Fibroblast of skin of back (primary cell): ENCODE results near the gene TNFAIP3.

Experiments
- DNase-seq: peaks from one replicate; pipeline ENCODE4 v3.0.0-alpha.2; 2013

The TNFAIP3 gene

DNA sequence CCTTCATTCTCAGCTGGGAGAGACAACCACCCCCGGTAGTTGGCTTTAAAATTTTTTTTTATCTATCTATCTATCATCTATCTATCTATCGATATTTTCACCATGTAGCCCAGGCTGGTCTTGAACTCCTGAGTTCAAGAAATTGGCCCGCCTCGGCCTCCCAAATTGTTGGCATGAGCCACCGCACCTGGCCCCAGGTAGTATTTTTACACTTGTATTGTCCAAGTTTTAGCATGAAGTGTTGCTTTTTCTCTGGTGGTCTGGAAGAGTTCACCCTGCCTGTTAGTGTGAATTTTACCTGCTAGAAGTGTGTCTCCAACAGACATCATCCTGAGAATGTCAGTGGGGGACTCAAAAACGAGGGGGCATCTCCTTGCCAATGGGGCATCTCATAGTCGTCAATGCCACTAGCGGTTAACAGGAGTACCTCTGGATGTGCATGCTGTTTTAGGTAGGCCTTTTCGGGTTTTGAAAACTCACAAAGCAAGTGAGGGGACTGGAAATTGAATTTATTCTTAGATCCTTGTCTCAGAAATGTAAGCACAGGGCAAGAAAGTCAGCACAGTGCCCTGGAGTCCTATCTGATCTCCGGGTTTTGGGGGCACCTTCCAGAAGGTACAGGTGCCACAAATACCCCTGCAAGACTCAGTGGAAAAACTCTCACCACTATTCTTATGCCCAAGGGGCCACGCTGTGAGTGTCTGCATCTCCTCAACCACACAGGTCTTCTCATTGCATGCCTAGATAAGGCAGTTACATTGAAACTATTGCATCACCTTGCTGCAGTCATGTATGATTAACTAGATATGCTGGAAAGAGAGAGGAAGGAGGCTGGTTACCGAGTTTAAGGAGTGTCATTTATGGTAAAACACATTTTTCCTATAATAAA lies 37.1 kb downstream of the TNFAIP3 start:
- DNase-seq: peak; percentile 64

DNA sequence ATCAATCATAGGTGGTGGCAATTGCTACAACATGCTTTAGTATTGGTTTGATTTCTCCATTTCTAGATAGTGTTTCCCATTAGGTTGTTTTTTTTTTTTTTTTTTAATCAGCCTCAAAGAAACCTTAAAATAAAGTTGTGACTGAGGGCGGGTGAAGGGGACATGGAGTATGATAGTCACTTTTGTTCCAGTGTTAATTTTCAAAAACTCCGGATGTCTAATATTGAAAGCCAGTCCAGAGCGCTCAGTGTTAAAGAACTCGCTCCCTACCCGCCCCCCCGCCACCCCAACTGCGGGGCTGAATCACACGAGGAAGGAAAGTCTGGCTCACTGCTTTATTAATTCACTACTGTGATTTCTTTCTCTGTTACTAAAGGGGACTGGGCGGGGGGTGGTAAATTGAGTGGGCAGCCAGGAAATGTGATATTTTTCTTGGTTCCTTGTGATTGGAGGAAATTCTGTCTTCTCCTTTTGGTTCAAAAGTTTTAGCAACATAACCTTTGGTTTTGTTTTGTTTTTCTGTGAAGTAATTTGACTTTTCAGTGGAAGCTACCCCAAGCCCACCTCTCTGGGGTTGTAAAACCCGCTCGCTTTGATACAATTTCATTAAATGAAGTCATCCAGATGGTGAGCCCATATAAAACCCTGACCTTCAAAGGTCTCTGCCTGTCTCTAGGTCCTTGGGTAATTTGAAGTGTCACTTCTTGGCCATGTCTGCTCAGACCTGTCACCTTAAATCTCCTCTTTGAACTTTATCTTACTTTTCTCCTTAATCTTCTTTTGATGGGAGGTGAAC lies 38.0 kb downstream of the TNFAIP3 start:
- DNase-seq: peak; percentile 72

DNA sequence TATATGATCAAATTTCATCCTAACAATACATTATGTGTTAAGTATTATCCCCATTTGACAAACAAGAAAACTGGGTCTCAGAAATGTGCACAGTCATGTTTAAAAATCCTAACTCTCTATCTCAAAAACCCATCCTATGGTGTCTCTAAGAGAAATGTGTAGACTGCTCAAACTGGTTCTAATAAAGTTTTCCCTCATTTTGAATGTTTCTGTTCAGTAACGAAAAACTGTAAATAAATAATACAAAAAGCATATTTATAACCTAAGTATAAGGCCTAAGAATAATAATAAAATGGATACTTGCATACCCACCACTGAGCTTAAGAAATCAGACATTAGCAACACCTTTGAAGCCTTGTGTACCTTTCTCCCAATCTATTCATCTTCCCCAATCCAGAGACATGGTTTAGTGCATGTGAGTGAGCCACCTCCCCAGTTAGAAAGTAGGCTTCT lies 39.0 kb downstream of the TNFAIP3 start:
- no peak for DNase-seq

DNA sequence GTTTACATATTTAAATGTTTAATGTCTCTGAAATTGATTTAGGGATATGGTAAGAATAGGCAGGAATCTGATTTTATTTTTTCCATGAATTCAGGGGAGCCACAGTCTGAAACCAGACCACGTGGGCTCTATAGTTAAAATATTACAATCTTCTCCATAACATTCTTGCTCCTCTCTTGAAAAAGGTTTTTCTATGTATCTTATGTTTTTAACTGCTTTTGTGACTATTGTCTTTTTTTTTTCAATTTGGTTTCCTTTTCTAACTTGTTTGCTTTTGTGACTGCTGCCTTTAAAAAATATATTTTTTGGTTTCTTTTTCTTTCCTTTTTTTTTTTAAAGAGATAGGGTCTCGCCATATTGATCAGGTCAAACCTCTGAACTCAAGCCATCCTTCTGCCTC lies 40.1 kb downstream of the TNFAIP3 start:
- no peak for DNase-seq

DNA sequence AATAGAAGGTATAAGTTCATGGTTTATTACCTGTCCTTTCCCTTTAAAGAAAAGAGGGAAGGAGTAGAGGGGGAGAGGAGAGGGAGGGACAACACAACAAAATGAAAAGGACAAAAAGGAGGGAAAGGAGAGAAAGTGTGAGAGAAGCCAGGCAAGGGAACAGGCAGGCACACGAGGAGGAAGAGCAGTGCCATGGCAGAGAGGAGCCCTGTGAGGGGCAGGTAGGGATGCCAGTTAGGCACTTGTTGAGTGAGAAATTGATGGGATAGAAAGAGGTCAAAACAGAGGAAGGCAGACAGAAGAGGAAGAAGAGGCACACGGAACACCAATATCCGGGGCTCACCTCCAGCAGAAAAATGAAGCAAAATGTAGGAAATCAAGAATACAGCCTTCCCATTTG lies 42.5 kb downstream of the TNFAIP3 start:
- DNase-seq: no peak

DNA sequence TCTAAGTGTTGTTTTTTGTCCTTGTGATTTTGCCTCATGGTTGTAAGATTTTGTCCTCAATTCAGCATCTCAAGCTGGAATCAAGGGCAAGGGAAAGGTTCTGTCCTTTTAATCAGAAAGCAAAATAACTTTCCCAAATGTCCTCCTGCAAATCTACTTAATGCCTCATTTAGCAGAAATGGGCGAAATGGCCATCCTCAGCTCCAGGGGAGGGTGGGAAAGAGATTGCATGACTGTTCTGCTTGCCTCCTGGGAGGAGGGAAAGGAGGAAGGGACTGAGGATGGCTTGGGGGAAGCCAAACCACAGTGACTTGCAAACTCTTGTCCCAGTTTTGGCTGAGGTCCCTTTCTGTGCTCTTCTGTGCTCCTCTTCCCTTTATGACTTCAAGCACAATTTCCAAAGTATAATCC lies 43.4 kb downstream of the TNFAIP3 start:
- peak; percentile 92 for DNase-seq

DNA sequence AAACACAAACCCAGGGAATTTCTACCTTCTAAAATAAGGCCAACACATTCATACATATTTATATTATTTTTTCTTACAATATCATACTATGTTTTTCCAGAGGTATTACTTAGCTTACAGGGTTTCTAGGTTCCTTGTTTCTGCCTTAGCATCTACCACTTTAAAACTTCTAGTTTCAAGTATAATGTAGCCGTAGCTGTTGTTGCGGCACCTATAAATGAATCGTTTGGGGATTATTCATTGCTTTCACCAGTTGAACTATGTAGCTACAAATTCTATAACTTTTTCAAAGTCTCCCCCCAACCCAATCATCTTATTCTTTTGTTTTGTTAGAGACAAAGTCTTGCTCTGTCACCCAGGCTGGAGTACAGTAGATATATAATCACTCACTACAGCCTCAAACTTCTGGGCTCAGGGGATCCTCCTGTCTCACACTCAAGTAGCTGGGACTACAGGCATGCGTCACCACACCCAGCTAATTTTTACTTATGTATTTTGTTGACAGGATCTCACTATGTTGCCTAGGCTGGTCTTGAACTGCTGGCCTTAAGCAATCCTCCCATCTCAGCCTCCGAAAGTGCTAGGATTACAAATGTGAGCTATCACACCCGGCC lies 43.9 kb downstream of the TNFAIP3 start:
- peak; percentile 39 for DNase-seq

DNA sequence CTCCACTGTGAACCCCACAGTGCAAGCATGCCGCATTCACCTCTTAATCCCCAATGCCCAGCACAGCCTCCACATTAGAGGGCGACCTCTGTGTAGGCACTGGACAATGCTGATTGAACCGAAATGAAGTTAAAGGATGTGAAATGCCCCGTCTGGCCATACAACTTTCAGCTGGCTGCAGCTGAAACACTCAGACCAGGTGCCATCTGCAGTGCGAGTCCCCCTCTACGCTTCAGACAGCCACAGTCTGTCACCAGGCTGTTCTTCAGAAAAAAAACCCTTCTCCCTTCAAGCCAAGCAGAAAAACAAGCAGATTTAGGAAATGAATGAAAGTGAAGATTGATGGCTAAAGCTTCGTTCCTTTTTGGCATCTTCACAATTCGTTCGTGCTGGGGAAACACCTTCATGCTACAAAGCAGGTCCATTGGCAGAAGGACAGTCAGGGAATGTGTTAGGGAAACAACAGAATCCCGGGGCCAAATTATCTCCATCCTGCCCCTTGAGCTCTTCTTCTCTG lies 44.7 kb downstream of the TNFAIP3 start:
- DNase-seq: no peak

DNA sequence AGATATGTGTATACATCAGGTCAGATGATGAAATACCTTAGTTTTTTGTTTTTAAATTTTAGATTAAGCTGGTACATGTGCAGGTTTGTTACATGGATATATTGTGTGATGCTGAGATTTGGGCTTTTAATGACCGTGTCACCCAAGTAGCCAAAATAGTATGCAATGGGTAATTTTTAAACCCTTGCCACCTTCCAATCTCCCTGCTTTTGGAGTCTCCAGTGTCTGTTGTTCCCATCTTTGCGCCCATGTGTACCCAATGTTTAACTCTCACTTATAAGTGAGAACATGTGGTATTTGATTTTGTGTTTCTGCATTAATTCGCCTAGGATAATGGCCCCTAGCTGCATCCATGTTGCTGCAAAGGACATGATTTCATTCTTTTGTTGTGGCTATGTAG lies 45.8 kb downstream of the TNFAIP3 start:
- no peak for DNase-seq

DNA sequence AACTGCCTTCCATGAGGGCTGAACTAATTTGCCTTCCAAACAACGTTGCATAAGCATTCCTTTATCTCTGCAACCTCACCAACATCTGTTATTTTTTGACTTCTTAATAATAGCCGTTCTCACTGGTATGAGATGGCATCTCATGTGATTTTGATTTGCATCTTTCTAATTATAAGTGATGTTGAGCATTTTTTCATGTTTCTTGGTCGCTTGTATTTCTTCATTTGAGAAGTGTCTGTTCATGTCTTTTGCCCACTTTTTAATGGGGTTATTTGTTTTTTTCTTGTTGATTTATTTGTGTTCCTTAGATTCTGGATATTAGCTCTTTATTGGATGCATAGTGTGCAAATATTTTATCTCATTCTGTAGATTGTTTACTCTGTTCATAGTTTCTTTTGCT lies 46.4 kb downstream of the TNFAIP3 start:
- no peak for DNase-seq

DNA sequence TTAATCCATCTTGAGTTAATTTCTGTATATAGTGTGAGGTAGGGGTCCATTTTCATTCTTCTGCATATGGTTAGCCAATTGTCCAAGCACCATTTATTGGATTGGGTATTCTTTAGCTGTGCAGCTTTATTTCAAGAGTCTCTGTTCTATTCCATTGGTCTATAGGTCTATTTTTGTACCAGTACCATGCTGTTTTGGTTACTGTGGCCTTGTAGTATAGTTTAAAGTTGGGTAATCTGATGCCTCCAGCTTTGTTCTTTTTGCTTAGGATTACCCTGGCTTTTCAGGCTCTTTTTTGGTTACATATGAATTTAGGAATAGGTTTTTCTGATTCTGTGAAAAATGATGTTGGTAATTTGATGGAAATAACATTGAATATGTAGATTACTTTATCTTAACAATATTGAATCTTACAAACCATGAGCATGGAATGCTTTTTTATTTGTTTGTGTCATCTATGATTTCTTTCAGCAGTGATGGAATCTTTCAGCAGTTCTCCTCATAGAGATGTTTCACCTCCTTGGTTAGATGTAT lies 47.0 kb downstream of the TNFAIP3 start:
- no peak for DNase-seq

DNA sequence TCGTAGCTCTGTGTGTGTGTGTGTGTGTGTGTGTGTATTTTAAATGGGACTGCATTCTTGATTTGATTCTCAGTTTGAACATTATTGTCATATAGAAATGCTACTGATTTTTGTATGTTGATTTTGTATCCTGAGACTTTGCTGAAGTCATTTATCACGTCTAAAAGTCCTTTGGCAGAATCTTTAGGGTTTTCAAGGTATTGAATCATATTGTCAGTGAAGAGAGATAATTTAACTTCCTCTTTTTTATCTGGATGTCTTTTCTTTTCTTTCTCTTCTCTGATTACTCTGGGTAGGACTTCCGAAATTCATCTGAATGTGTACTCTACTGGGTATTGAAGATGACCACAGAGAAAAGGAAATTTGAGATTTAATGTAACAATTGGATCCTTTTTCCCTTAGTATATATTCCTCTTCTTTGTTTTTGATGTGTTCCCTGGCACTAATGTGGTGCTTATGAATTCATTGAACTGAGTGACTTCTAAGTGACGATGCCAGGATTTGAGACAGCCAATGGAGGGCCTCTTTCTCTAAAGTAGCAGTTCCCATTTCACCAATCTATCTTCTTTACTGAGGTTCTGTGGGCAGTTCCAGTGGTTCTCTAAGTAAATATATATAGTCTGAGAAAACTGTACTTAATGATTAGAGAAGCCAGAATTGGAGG lies 47.6 kb downstream of the TNFAIP3 start:
- DNase-seq: no peak

DNA sequence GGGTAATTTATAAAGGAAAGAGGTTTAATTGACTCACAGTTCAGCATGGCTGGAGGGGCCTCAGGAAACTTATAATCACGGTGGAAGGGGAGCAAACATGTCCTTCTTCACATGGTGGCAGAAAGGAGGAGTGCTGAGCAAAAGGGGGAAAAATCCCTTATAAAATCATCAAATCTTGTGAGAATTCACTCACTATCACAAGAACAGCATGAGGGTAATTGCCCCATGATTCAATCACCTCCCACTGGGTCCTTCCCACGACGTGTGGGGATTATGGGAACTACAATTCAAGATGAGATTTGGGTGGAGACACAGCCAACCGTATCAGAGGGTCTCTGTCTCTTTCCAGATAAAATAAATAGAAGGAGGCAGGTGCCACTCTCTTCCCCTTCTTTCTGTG lies 48.7 kb downstream of the TNFAIP3 start:
- DNase-seq: no peak

DNA sequence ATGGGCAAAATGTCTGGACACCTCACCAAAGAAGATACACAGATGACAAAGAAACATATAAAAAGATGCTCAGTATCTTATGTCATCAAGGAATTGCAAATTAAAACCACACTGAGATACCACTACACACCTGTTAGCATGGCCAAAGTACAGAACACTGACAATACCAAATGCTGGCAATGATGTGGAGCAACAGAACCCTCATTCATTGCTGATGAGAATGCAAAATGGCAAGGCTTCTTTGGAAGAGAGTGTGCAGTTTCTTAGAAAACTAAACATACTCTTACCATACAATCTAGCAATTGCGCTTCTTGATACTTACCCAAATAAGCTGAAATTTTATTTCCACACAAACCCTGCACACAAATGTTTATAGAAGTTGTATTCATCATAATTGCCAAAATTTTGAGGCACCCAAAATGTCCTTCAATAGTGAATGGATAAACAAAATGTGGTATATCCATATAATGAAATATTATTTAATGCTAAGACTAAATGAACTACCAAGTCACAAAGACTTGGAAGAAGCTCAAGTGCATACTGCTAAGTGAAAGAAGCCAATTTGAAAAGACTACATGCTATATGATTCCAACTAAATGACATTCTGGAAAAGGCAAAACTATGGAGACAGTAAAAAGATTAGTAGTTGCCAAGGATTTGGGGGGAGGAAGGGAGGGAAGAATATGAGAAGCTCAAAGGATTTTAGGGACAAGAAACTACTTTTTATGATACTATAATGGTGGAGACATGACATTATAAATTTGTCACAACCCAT lies 50.7 kb downstream of the TNFAIP3 start:
- DNase-seq: no peak

DNA sequence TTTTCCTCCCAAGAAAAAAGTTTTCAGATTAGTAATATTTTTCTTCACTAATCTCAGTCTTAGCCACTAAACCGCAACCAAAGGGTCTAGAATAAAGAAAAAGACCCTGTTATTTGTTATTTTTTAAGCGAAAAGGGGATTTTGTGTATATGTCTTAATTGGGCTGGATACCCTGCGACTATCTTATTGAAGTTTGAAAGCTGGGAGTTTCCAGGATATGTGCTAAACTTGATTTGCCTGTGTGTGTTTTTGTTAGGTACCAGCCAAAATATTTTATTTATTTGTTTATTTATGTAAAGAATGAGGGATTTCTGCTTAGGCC lies 52.4 kb downstream of the TNFAIP3 start:
- DNase-seq: no peak

DNA sequence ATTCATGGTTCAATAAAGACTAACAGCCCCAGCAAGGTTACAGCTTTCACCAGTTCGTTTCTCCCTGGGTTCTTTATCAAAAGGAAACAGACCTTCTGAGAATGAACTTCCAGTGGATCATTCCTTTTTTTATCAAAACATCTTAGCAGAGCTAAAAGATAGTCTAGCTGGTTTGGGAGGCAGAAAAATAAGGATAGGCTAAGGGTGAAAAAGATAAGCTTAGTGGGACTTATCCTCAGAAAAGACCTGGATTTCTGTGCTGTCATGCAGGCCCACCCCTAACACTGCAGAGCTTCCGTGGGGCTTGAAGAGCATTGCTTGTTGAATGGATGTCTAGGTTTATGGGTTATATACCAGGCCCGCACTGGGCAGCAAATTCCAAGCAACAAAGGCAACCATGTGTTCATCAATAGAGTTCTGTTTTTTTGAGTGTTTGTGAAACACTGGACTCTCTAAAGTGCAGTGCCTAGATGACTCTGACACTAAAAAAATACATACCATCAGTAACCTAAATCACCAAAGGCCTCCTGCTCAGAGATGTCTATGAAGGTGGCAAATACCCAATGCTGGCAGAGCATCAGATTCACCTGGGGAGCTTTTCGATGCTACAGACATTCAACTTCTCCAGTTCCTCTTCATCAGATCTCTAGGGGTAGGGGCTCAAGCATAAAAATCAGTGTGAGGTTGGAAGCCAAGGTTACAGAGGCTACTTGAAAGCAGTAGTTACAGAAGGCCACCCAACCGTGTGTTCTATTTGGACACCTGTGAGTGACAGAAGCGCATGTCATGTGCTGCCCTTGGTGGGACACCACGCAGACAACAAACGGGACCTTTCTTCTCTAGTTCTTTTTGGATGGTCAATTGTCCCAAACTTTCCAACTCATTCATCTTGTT lies 53.0 kb downstream of the TNFAIP3 start:
- no peak for DNase-seq

DNA sequence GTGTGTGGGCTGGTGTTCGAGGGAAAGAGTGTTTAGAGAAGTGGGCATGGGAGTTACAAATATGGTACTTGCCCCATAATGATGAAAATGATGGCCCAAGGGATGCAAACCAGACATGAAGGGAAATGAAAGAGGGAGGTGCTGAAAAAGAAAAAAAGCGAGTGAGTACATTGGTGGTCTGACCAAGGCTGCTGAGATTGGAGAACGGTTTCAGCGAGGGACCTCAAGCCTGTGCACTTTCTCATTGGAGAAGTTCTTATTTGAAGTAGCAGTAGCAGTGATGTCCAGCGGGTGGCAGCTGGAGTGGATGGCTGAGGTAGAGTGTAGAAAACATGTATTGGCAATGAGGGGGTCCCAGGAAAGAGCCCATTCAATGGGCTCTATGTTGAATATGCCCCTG lies 54.8 kb downstream of the TNFAIP3 start:
- no peak for DNase-seq

DNA sequence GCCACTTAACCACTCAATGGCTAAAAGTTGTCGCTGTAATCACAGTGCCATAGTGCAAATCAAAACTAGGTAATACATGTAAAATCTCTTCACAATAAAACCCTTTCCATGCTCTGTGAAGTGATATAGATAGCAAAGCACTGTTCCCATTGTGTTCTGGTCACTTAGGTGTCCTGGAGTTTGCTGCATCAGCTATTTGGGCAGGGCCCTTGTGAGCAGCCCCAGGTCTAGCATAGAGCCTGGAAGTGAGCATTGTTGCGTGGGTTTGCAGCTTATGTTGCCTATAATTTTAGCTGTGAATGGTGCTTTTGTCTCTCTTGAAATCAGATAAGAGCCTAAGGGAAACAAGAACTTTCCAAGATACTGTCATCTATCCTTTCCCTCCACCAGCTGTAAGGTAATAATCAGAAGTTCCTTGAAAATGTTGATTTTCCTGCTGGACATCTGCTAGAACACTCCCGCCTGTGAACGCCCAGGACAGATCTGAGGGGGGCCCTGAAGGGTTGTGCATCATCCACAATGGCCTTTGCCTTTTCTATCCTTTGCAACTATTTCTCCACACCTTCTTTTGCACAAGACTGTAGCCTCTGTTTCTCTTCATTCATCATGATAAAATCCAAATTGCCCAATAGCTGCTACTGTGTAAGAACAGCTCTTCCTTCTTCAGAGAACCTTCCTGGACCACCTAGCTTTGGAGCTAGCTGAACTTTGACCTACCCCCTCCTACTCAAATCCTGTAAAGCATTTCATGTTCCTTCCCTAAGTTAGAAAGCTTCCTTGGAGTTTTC lies 57.0 kb downstream of the TNFAIP3 start:
- no peak for DNase-seq

DNA sequence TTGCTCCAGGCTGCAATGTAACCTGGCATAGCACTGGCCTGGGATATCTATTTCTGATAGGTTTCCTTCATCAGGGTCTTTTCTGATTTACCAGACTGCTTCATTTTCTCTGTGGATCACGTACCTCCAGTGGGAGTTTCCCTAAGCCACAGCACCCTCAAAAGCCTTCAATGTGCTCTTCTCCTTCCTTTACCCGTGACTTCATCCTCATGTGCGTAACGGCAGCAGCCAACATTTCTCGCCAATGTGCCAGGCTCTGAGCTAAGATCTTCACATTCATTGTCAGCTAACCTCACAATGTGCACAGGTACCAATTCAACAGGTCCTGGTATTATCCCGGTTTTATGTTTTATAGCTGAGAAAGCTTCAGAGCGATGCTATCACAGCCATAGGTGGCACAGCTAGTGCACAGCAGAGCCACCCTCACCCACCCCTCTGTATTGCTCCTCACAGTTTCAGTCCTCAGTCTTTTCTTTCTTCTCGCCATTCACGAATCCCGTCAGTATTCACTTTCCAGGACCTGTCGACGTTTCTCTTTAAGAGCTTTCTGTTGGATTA lies 58.2 kb downstream of the TNFAIP3 start:
- DNase-seq: no peak
